Gastrocnemius medialis (tissue), 4 donors: ENCODE measurements around the gene PDSS2.

Source experiments
- POLR2A ChIP-seq, 2 donors: fragments of 450-650 bp; IDR thresholded peaks; one replicate each; pipeline ENCODE4 v1.6.1; 2017; ENCODE audit warnings: antibody characterized with exemption in 2 of 2, mild to moderate bottlenecking in 2 of 2, moderate library complexity in 2 of 2
- TF ChIP-seq, protein P1 (sequence below), 5 experiments: fragments of 450-650 bp in 3 of 5; fragments of 200-600 bp in 2 of 5; sonication (generic) in 2 of 5; IDR thresholded peaks in 4 of 5; conservative IDR thresholded peaks in 1 of 5; 1 replicate in 4 of 5; 2 replicates in 1 of 5; pipeline ENCODE4 v1.5.1; 2016 to 2019; ENCODE audit warnings: antibody characterized with exemption in 5 of 5, mild to moderate bottlenecking in 3 of 5, moderate library complexity in 3 of 5

DNA sequence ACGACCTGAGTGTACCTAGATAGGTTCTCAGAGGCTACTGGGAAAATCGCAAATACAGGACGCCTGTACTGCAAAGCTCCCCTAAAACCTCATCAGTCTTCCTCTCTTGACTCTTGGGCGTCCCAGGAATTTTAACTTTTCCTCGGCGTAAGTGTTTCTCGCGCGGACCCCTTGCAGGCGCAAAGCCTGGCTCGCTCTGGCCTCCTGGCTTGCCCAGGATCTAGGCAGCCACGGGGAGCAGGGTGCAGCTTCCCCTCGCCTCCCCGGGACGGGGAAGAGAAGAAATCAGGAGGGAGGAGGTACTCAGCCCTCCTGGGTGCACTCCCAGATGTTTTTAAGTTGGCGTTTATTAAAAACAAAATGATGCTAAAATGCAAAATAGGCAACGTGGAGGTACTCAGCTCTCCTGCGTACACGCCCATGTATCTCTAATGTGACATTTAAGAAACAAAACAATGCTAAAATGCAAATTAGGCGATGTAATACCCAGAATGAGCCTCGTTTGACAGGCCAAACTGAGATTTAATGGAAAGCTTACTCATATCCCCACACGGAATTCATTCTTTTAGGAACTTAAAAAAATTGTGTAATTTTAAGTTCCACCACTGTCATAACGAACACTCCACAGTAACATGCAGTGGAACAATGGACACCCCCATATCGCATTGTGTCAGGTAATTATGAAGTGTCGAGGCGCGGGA lies 29.0 kb upstream of the PDSS2 start:
- TF ChIP-seq, protein P1, sequence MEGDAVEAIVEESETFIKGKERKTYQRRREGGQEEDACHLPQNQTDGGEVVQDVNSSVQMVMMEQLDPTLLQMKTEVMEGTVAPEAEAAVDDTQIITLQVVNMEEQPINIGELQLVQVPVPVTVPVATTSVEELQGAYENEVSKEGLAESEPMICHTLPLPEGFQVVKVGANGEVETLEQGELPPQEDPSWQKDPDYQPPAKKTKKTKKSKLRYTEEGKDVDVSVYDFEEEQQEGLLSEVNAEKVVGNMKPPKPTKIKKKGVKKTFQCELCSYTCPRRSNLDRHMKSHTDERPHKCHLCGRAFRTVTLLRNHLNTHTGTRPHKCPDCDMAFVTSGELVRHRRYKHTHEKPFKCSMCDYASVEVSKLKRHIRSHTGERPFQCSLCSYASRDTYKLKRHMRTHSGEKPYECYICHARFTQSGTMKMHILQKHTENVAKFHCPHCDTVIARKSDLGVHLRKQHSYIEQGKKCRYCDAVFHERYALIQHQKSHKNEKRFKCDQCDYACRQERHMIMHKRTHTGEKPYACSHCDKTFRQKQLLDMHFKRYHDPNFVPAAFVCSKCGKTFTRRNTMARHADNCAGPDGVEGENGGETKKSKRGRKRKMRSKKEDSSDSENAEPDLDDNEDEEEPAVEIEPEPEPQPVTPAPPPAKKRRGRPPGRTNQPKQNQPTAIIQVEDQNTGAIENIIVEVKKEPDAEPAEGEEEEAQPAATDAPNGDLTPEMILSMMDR (IDR thresholded peaks at IDR 0.05 in 4 of 5, conservative IDR thresholded peaks at IDR 0.05 in 1 of 5) = no peak
- no peak for TF ChIP-seq POLR2A (IDR thresholded peaks at IDR 0.05)
